Activated gamma-delta T cell treated with anti-CD3 and anti-CD28 coated beads, Interleukin-2, amount 50 U/mL, for 16 hours (primary cell): Measurements from ENCODE around the gene MTCP1.

Source experiments
- DNase-seq: peaks from one replicate; pipeline ENCODE4 v3.0.0-alpha.2; 2020; ENCODE audit warnings: low read depth

Gene MTCP1, protein sequence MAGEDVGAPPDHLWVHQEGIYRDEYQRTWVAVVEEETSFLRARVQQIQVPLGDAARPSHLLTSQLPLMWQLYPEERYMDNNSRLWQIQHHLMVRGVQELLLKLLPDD

DNA sequence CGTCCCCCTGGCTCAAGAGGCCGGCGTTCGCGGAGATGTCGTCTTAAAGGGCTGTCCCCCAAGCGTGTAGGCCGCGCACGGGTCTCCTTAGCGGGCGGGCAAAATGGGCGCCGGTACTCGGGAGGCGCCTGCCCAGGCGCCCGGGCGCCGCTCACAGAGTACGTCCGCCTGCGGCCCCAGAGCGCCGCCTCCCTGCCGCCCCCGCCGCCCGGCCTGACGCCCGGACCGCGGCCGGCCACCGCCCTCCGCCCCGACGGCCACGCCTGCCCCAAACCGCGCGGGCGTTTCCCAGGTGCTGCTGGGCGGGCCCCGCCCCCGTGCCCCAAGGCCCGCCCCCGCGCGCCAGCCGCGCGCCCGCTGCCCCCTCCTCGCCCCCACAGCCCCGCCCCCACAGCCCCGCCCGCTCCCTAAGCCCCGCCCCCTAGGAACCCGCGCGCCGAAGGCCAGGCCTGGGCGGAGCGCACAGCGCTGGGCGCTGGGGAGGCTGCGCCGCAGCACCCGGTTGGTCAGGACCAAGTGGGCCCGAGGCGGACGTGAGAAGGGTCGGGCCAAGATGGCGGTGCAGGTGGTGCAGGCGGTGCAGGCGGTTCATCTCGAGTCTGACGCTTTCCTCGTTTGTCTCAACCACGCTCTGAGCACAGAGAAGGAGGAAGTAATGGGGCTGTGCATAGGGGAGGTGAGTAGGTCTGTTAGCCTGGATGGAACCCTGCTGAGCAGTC is at the start of gene MTCP1, which contains the start of the genes BRCC3 and CMC4:
TSS of gene MTCP1 (minus strand) at position 162 of the 719 bp plus-strand sequence. CDS start 5,126 bp downstream, outside the sequence.
TSS of gene BRCC3 (plus strand) at position 534 of the 719 bp plus-strand sequence. CDS start at position 554, 20 bp downstream.
TSS of gene CMC4 (minus strand) at position 162 of the 719 bp plus-strand sequence. CDS start 7,113 bp downstream, outside the sequence.
- peak; percentile 46 for DNase-seq

- DNase-seq = no peak
Measured at GRCh38 chrX:155115174-155115819, 44.4 kb upstream of the MTCP1 start.

DNA sequence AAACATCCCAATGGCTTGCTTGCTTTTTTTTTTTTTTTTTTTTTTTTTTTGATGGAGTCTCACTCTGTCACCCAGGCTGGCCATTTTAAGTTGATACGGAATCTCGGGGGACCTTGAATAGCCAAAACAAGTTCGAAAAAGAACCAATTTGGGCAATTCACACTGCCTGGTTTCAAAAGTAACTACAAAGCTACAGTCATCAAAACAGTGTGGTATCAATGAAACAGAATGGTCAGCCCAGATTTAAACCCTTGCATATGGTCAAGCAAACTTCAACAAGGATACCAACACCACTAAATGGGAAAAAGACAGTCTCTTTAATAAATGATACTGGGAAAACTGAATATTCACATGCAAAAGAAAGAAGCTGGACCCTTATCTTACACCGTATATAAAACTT is 42.2 kb upstream of the MTCP1 start:
- DNase-seq = no peak

GRCh38 chrX:155112171-155112570 is 41.2 kb upstream of the MTCP1 start:
- DNase-seq = no peak

GRCh38 chrX:155108427-155108826 is 37.5 kb upstream of the MTCP1 start:
- no peak for DNase-seq

GRCh38 chrX:155105919-155106318 is 35.0 kb upstream of the MTCP1 start:
- no peak for DNase-seq

DNA sequence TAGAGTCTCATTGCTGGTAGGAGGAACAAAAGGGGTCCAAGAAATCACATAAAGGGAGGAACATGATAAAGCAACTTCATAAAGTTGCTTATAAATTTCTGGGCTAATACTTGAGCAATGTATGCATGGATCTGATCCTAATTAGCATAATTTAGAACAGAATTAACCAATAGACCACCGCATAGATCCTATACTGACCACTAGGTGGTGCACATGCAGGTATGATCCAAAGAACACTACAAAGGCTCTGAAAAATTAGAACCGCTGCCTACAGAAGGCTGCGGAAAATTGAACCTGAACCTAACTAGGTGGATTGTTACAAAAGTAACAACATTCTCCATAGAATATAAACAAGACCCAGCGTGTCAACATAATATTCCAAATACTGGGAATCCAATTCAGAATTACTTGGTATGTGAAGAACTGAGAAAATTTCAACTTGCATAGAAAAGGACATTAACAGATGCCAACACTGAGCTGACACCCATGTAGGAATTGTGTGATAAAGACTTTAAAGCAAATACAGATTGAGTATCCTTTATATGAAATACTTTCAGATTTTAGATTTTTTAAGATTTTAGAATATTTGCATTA is 23.6 kb upstream of the MTCP1 start:
- peak; percentile 6 for DNase-seq

DNA sequence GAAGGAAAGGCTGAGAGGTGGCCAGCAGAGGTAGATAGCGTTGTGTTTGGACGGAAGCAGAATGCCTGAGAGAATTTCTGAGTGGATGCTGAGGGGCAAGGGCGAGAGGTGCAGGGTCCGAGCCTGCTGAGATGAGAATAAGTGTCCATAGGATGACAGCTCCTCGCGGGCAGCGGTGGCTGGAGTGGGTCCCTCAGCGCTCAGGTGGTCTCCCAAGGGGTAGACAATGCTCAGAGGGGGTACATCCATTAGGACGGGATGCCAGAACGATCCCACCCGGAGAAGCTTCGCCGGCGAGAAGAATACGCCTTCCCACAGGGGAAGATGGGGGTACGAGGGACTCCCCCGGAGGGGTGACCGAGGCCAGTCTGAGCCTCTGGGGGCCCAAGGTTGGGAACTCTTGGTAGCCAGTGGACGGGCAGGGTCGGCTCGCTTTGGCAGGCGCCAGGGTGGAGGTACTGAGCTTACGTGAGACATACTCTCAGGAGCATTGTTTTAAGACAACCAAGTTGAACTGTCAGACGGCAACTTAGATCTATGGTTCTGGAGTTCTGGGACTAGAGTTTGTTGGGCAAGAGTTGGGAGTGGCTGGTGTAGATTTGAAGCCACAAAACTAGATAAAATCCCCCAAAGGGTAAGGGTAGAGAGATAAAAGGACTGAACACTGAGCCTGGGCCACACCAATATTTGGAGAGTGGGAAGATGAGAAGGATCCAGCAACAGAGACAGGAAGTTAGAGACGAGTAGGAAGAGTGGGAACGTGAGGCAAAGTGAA is 16.2 kb upstream of the MTCP1 start:
- no peak for DNase-seq

DNA sequence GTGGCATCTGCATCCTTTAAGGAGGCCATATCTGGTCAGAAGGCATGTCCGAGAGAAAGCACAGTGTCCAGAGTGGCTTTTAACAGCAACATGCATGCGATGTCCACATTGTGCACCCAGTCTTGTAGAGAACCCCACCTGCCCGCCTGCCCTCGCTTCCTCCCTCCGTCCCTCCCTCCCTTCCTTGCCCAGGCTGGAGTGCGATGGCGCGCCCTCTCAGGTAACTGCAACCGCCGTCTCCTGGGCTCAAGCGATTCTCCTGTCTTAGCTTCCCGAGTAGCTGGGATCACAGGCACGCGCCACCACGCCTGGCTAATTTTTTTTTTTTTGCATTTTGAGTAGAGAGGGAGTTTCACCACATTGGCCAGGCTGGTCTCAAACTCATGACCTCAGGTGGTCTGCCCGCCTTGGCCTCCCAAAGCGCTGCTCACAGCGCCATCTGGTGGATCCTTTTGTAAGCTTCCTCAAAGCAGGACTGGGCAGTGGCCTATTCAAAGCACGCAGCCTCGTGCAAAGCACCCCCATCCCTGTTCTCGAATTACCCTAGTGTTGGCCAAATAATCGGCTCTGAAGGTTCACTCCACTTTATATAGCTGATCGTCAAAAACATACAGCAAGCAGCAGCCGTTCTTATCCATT is 15.4 kb upstream of the MTCP1 start:
- DNase-seq = no peak

DNA sequence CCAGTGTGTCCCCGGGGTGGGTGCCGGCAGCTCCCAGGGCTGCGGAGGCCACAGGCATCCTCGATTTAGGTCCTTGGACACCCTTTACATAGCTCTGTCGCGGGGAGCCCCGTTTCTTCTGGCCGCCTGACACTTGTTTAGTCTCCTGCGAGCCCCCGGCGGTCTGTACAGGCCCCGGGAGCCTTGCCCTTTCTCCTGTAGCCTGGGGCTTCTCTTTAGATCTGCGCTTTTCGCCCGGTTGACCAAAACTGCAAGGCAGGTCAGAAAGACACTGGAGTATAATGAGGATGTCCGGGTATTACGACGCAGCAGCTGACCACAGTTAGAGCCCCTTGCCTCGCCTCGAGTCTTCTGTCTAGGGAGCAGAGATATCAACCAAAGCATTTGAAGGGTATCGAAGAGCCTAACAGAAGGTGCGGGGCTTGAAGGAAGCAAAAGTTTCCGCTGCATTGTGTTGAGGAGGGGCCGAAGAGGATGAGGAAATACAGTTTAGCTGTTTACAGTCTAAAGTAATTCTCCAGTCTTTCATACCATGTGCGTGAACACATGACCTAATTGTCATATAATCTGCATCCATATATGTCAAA is 851 bp upstream of the MTCP1 start:
- DNase-seq = no peak

GRCh38 chrX:155070663-155070974 is 317 bp downstream of the MTCP1 start:
- no peak for DNase-seq

- DNase-seq = no peak
Measured at GRCh38 chrX:155070038-155070437, 898 bp downstream of the MTCP1 start.

GRCh38 chrX:155069414-155069813 is 1.5 kb downstream of the MTCP1 start:
- no peak for DNase-seq

DNA sequence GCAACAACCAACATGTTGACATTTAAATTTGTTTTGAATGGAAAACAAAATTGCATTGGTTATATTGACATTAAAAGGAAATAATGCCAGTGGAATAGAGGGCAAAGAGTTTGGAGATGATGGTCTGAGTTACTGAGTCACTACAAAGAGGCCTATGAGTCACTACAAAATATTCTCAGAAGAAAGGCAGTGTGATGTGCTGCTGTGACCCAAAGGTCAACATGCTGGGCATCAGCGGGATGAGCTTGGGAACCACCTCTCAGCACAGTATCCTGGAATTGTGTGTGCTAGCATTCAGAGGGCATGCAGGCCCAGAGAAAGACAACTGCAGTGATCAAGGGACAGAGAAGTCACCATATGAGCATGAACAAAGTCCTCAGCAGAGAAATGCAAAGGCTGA is 2.8 kb downstream of the MTCP1 start:
- no peak for DNase-seq

- DNase-seq = no peak
Measured at GRCh38 chrX:155065035-155065734, 5.8 kb downstream of the MTCP1 start.

- no peak for DNase-seq
Measured at GRCh38 chrX:155061760-155062159, 9.2 kb downstream of the MTCP1 start.

- peak; percentile 14 for DNase-seq
Measured at GRCh38 chrX:155056877-155057792, 13.8 kb downstream of the MTCP1 start.

GRCh38 chrX:155056471-155056870 is 14.5 kb downstream of the MTCP1 start:
- no peak for DNase-seq

DNA sequence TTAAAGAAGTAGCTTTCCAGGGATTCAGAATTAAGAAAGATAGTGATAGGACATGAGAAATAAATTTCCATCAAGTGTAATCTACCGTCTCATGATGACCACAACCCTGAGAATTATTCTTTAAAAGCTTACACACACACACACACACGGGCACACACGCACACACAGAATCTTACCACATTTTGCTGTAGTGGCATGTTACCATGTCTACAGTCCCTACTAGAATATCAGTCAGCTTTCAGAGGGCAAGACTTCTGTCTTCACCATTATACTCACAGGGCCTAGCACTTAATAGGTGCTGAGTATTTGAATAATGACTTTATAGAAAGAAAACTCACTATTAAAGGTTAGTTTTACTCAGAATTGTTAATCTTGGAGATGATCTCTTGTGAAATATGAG is 15.4 kb downstream of the MTCP1 start:
- DNase-seq = no peak

GRCh38 chrX:155054255-155054654 is 16.7 kb downstream of the MTCP1 start:
- no peak for DNase-seq
